HepG2 (cell line): ENCODE results near the gene KCNJ5. TPM values are rescaled to one million over a fixed set of nuclear protein-coding genes. Genes with fewer than 3 reads are reported as not detected.

Experiments used
- ATAC-seq: fragments of 200-7000 bp; cut with Tn5 transposase; 3 replicates; pipeline ENCODE4 v1.9.1; 2020; ENCODE audit warnings: mild to moderate bottlenecking, moderate library complexity
- BruUV-seq: library from RNA; stranded (reverse); fragments of 400-500 nt; replicated peaks from 2 replicates; lab custom pipeline; 2021; lab: Mats Ljungman, UMichigan
- CTCF ChIA-PET: fragments of 300-600 bp; formaldehyde crosslinking; extraction: SDS; loops from one replicate; lab custom pipeline; 2021; ENCODE audit warnings: low total read pairs, inconsistent platforms, low intra/inter-chr PET ratio; lab: Yijun Ruan, JAX
- POLR2A ChIA-PET: fragments of 350-600 bp; sonication (Branson Sonifier 250); formaldehyde crosslinking; loops from one replicate; lab custom pipeline; 2020; ENCODE audit warnings: antibody characterized with exemption, inconsistent platforms; lab: Yijun Ruan, JAX
- DNase-seq: peaks from one replicate; pipeline ENCODE4 v3.0.0-alpha.2; 2015; ENCODE audit warnings: low spot score
- FAIRE-seq: peaks from 3 replicates; lab custom pipeline; 2011; peaks lifted over from hg19 to GRCh38; lab: Jason Lieb, UNC
- H2AFZ ChIP-seq: one replicate; pipeline ENCODE4 v1.6.1; 2011; ENCODE audit warnings: low read length, inconsistent platforms
- H3K27ac ChIP-seq: fragments of 300-600 bp; 3 replicates; pipeline ENCODE4 v1.8.0; 2011; ENCODE audit warnings: mixed run types, mild to moderate bottlenecking, mixed read lengths, low read length, inconsistent platforms; ENCODE audit not compliant: insufficient read depth; ENCODE audit errors: extremely low read length
- H3K27me3 ChIP-seq, 2 experiments: fragments of 200-600 bp in 1 of 2; 2 replicates in 1 of 2; 3 replicates in 1 of 2; pipeline versions ENCODE4 v1.6.0 to v1.8.0; 2011; ENCODE audit warnings: low read length in 2 of 2, mild to moderate bottlenecking in 2 of 2, moderate library complexity in 2 of 2, inconsistent platforms in 1 of 2; ENCODE audit not compliant: insufficient read depth in 2 of 2, control insufficient read depth in 1 of 2
- H3K36me3 ChIP-seq, 2 experiments: fragments of 200-600 bp in 1 of 2; replicated peaks in 1 of 2; 2 replicates in 1 of 2; 3 replicates in 1 of 2; pipeline versions ENCODE4 v1.5.1 to v1.8.0; 2011; ENCODE audit warnings: low read length in 2 of 2, inconsistent platforms in 1 of 2; ENCODE audit not compliant: insufficient read depth in 2 of 2, control insufficient read depth in 1 of 2
- H3K4me1 ChIP-seq: 2 replicates; pipeline ENCODE4 v1.5.1; 2012; ENCODE audit warnings: low read length, inconsistent platforms; ENCODE audit not compliant: insufficient read depth
- H3K4me2 ChIP-seq: 2 replicates; pipeline ENCODE4 v1.6.0; 2011; ENCODE audit warnings: low read depth, low read length, inconsistent platforms
- H3K4me3 ChIP-seq, 3 experiments: fragments of 200-600 bp in 1 of 3; sonication (generic), shearing (Covaris generic) in 1 of 3; replicated peaks in 1 of 3; 2 replicates each; pipeline ENCODE4 v1.5.1; 2011 to 2016; ENCODE audit warnings: low read length in 3 of 3, inconsistent platforms in 2 of 3, low read depth in 2 of 3, mild to moderate bottlenecking in 2 of 3, control low read depth in 1 of 3, mixed read lengths in 1 of 3; ENCODE audit not compliant: insufficient read depth in 1 of 3
- H3K79me2 ChIP-seq: one replicate; pipeline ENCODE4 v1.6.1; 2011; ENCODE audit warnings: low read length, inconsistent platforms; ENCODE audit not compliant: insufficient read depth
- H3K9ac ChIP-seq: 2 replicates; pipeline ENCODE4 v1.6.0; 2011; ENCODE audit warnings: mild to moderate bottlenecking, low read depth, low read length, inconsistent platforms; ENCODE audit not compliant: insufficient read depth
- H3K9me3 ChIP-seq: 2 replicates; pipeline ENCODE4 v1.5.1; 2012; ENCODE audit warnings: mild to moderate bottlenecking, low read length
- H4K20me1 ChIP-seq: 2 replicates; pipeline ENCODE4 v1.6.0; 2011; ENCODE audit warnings: inconsistent platforms, mild to moderate bottlenecking, low read length, moderate library complexity; ENCODE audit not compliant: insufficient read depth
- GZF1 ChIP-seq: sonication (generic); formaldehyde crosslinking; IDR thresholded peaks from 2 replicates; pipeline ENCODE4 v1.5.1; 2020; ENCODE audit warnings: mild to moderate bottlenecking, missing genetic modification reagents
- MAF1 ChIP-seq: sonication (generic); formaldehyde crosslinking; IDR thresholded peaks from 2 replicates; pipeline ENCODE4 v1.5.0; 2020; ENCODE audit warnings: missing genetic modification reagents, borderline replicate concordance
- PAXIP1 ChIP-seq: sonication (generic); formaldehyde crosslinking; conservative IDR thresholded peaks from 2 replicates; pipeline ENCODE4 v1.4.0; 2020; ENCODE audit warnings: mild to moderate bottlenecking, missing genetic modification reagents, moderate library complexity
- SOX5 ChIP-seq: IDR thresholded peaks from 2 replicates; pipeline ENCODE4 v1.6.1; 2016; ENCODE audit warnings: borderline replicate concordance
- TBX2 ChIP-seq: sonication (generic); formaldehyde crosslinking; IDR thresholded peaks from 2 replicates; pipeline ENCODE4 v1.5.0; 2020; ENCODE audit warnings: missing genetic modification reagents, mild to moderate bottlenecking, borderline replicate concordance
- XBP1 ChIP-seq: sonication (generic); formaldehyde crosslinking; IDR thresholded peaks from 2 replicates; pipeline ENCODE4 v1.5.0; 2020; ENCODE audit warnings: missing genetic modification reagents
- ZBTB42 ChIP-seq: sonication (generic); formaldehyde crosslinking; IDR thresholded peaks from 2 replicates; pipeline ENCODE4 v1.5.0; 2020; ENCODE audit warnings: mild to moderate bottlenecking, missing genetic modification reagents
- ZIK1 ChIP-seq: sonication (generic); formaldehyde crosslinking; IDR thresholded peaks from 2 replicates; pipeline ENCODE4 v1.5.0; 2020; ENCODE audit warnings: mild to moderate bottlenecking, low read depth, missing genetic modification reagents, borderline replicate concordance
- ZNF788 ChIP-seq: sonication (generic); formaldehyde crosslinking; IDR thresholded peaks from 2 replicates; pipeline ENCODE4 v1.5.0; 2020; ENCODE audit warnings: mild to moderate bottlenecking, missing genetic modification reagents, borderline replicate concordance
- WGBS: methylation state at CpG from one replicate; pipeline ENCODE4 v1.1.6; 2017; ENCODE audit warnings: low lambda C conversion rate; 5-methylcytosine and 5-hydroxymethylcytosine counted together
- in situ Hi-C: cut with HindIII; loops from 2 replicates; pipeline ENCODE4 v1.10.0; 2017; ENCODE audit warnings: low pct_unique_long_range_greater_than_20kb; ENCODE audit not compliant: extremely low pct_ligation_motif_present
- intact Hi-C: fragments of 100-400 bp; cut with micrococcal nuclease; formaldehyde crosslinking; loops from one replicate; pipeline ENCODE4 v1.10.0; 2022; ENCODE audit not compliant: unreplicated experiment
- polyA plus RNA-seq, 8 experiments: library from polyadenylated mRNA; depleted of rRNA in 3 of 8; stranded (reverse) in 7 of 8; unstranded in 1 of 8; fragments of >200 nt; fragmentation: Illumina TruSeq in 4 of 8; extraction: Trizol in 4 of 8; gene quantifications; 2 replicates each; pipeline versions ENCODE4 v1.2.1 to v1.2.3, GENCODE V29; 2011 to 2016; ENCODE audit warnings: low read depth in 4 of 8, missing spikeins in 1 of 8, mixed read lengths in 1 of 8; ENCODE audit not compliant: insufficient read depth in 1 of 8
- total RNA-seq, 5 experiments: library from RNA; depleted of rRNA; stranded (reverse); fragments of >200 nt; fragmentation: Illumina TruSeq; extraction: Trizol; gene quantifications; 2 replicates each; pipeline ENCODE4 v1.2.3, GENCODE V29; 2016; ENCODE audit warnings: low read depth in 1 of 5
- TF ChIP-seq, protein P1 (sequence below): sonication (generic); formaldehyde crosslinking; IDR thresholded peaks from 2 replicates; pipeline ENCODE4 v1.4.0; 2020; ENCODE audit warnings: missing genetic modification reagents, borderline replicate concordance
- TF ChIP-seq, protein P2 (sequence below): sonication (generic); formaldehyde crosslinking; IDR thresholded peaks from 2 replicates; pipeline ENCODE4 v1.8.1; 2022; ENCODE audit warnings: mild to moderate bottlenecking, missing genetic modification reagents
- TF ChIP-seq, protein P3 (sequence below): sonication (generic); formaldehyde crosslinking; IDR thresholded peaks from 2 replicates; pipeline ENCODE4; 2020; ENCODE audit warnings: missing genetic modification reagents, mild to moderate bottlenecking, borderline replicate concordance

KCNJ5 gene
- total and polyA plus RNA-seq, 2 of the 13 experiments (the other 11 are each of a cell fraction or from before 2014, with no cell fraction given) = not detected

GRCh38 chr11:128904656-128905344 lies 13.6 kb downstream of the KCNJ5 start:
- no peak overlapping the region for H3K4me3 ChIP-seq
- ChIA-PET CTCF (no interaction called here), POLR2A (no interaction called here)
- H3K4me2 ChIP-seq = no peak overlapping the region
- no peak overlapping the region for H3K9ac ChIP-seq
- 50% methylated on average over 15 of the region's 25 CpGs for WGBS
- H3K9me3 ChIP-seq = no peaks in the 10 kb centered on the region
- H3K79me2 ChIP-seq = no peaks in the 10 kb centered on the region
- H2AFZ ChIP-seq = no peak overlapping the region
- no peaks in the 10 kb centered on the region for H3K36me3 ChIP-seq
- H3K27me3 ChIP-seq = peaks cover 5 to 30% of the 10 kb centered on the region in 2 experiments; a peak in 3 of 5 replicates
- ATAC-seq (no peak; the same call in 2 of the 3 replicates), FAIRE-seq (no peak), DNase-seq (no peak)
- H4K20me1 ChIP-seq = no peaks in the 10 kb centered on the region
- no TSS peak for BruUV-seq
- no peak for TF ChIP-seq GZF1 (CRISPR knock-in tag)
- no peak for TF ChIP-seq XBP1 (CRISPR knock-in tag)
- TF ChIP-seq, protein P1, sequence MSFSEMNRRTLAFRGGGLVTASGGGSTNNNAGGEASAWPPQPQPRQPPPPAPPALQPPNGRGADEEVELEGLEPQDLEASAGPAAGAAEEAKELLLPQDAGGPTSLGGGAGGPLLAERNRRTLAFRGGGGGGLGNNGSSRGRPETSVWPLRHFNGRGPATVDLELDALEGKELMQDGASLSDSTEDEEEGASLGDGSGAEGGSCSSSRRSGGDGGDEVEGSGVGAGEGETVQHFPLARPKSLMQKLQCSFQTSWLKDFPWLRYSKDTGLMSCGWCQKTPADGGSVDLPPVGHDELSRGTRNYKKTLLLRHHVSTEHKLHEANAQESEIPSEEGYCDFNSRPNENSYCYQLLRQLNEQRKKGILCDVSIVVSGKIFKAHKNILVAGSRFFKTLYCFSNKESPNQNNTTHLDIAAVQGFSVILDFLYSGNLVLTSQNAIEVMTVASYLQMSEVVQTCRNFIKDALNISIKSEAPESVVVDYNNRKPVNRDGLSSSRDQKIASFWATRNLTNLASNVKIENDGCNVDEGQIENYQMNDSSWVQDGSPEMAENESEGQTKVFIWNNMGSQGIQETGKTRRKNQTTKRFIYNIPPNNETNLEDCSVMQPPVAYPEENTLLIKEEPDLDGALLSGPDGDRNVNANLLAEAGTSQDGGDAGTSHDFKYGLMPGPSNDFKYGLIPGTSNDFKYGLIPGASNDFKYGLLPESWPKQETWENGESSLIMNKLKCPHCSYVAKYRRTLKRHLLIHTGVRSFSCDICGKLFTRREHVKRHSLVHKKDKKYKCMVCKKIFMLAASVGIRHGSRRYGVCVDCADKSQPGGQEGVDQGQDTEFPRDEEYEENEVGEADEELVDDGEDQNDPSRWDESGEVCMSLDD (CRISPR knock-in tag) = no peak
- TF ChIP-seq PAXIP1 (CRISPR knock-in tag) = no peak
- no peak for TF ChIP-seq MAF1 (CRISPR knock-in tag)
- TF ChIP-seq, protein P2, sequence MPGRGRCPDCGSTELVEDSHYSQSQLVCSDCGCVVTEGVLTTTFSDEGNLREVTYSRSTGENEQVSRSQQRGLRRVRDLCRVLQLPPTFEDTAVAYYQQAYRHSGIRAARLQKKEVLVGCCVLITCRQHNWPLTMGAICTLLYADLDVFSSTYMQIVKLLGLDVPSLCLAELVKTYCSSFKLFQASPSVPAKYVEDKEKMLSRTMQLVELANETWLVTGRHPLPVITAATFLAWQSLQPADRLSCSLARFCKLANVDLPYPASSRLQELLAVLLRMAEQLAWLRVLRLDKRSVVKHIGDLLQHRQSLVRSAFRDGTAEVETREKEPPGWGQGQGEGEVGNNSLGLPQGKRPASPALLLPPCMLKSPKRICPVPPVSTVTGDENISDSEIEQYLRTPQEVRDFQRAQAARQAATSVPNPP (CRISPR knock-in tag) = no peak
- TF ChIP-seq TBX2 (CRISPR knock-in tag) = no peak
- TF ChIP-seq ZBTB42 (CRISPR knock-in tag) = no peak
- TF ChIP-seq ZNF788 (CRISPR knock-in tag) = no peak
- TF ChIP-seq, protein P3, sequence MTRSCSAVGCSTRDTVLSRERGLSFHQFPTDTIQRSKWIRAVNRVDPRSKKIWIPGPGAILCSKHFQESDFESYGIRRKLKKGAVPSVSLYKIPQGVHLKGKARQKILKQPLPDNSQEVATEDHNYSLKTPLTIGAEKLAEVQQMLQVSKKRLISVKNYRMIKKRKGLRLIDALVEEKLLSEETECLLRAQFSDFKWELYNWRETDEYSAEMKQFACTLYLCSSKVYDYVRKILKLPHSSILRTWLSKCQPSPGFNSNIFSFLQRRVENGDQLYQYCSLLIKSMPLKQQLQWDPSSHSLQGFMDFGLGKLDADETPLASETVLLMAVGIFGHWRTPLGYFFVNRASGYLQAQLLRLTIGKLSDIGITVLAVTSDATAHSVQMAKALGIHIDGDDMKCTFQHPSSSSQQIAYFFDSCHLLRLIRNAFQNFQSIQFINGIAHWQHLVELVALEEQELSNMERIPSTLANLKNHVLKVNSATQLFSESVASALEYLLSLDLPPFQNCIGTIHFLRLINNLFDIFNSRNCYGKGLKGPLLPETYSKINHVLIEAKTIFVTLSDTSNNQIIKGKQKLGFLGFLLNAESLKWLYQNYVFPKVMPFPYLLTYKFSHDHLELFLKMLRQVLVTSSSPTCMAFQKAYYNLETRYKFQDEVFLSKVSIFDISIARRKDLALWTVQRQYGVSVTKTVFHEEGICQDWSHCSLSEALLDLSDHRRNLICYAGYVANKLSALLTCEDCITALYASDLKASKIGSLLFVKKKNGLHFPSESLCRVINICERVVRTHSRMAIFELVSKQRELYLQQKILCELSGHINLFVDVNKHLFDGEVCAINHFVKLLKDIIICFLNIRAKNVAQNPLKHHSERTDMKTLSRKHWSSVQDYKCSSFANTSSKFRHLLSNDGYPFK = no peak
- TF ChIP-seq ZIK1 (CRISPR knock-in tag) = no peak
- no peak for TF ChIP-seq SOX5
- intact Hi-C loops = no loop called here
- H3K27ac ChIP-seq = no peak overlapping the region
- H3K4me1 ChIP-seq = no peaks in the 10 kb centered on the region
- in situ Hi-C loops = no loop called here
